ENCODE measurements around the gene LMCD1. TPM values are rescaled to one million over a fixed set of nuclear protein-coding genes. Genes with fewer than 3 reads are reported as not detected.

LMCD1 gene
- total RNA-seq, 1 experiment from 2014 or later = 26.1 TPM

GRCh38 chr3:8554696-8555095, 53.1 kb downstream of the LMCD1 start:
- DNase-seq (ENCODE audit: low spot score) = no peak
- in situ Hi-C loops (cut with HindIII; ENCODE audit: low sequenced_read_pairs) = no loop called here

GRCh38 chr3:8555113-8555661, 53.6 kb downstream of the LMCD1 start:
- no peak for DNase-seq (ENCODE audit: low spot score)
- in situ Hi-C loops (cut with HindIII; ENCODE audit: low sequenced_read_pairs) = no loop called here

GRCh38 chr3:8555725-8556472, 54.3 kb downstream of the LMCD1 start:
- in situ Hi-C loops (cut with HindIII; ENCODE audit: low sequenced_read_pairs) = no loop called here
- no peak for DNase-seq (ENCODE audit: low spot score)

- no peak for DNase-seq (ENCODE audit: low spot score)
Observed at GRCh38 chr3:8556473-8556869, 54.8 kb downstream of the LMCD1 start.

GRCh38 chr3:8557298-8557697, 55.7 kb downstream of the LMCD1 start:
- no peak for DNase-seq (ENCODE audit: low spot score)
- in situ Hi-C loops (cut with HindIII; ENCODE audit: low sequenced_read_pairs) = no loop called here

More at GRCh38 chr3:8556473-8556869, 54.8 kb downstream of the LMCD1 start:
- in situ Hi-C loops (cut with HindIII; ENCODE audit: low sequenced_read_pairs) = no loop called here

GRCh38 chr3:8558645-8559044, 57.0 kb downstream of the LMCD1 start:
- DNase-seq (ENCODE audit: low spot score) = no peak
- in situ Hi-C loops (cut with HindIII; ENCODE audit: low sequenced_read_pairs) = no loop called here

GRCh38 chr3:8559351-8559750, 57.7 kb downstream of the LMCD1 start:
- in situ Hi-C loops (cut with HindIII; ENCODE audit: low sequenced_read_pairs) = no loop called here
- DNase-seq (ENCODE audit: low spot score) = no peak

- in situ Hi-C loops (cut with HindIII; ENCODE audit: low sequenced_read_pairs) = no loop called here
- DNase-seq (ENCODE audit: low spot score) = no peak
Observed at GRCh38 chr3:8560366-8561007, 58.9 kb downstream of the LMCD1 start.

GRCh38 chr3:8561370-8561769, 59.7 kb downstream of the LMCD1 start:
- no peak for DNase-seq (ENCODE audit: low spot score)
- in situ Hi-C loops (cut with HindIII; ENCODE audit: low sequenced_read_pairs) = no loop called here

- in situ Hi-C loops (cut with HindIII; ENCODE audit: low sequenced_read_pairs) = no loop called here
- no peak for DNase-seq (ENCODE audit: low spot score)
Observed at GRCh38 chr3:8562081-8562595, 60.5 kb downstream of the LMCD1 start.

- no peak for DNase-seq (ENCODE audit: low spot score)
- in situ Hi-C loops (cut with HindIII; ENCODE audit: low sequenced_read_pairs) = no loop called here
Observed at GRCh38 chr3:8563146-8563545, 61.5 kb downstream of the LMCD1 start.

- no peak for DNase-seq (ENCODE audit: low spot score)
- in situ Hi-C loops (cut with HindIII; ENCODE audit: low sequenced_read_pairs) = no loop called here
Observed at GRCh38 chr3:8563597-8563996, 62.0 kb downstream of the LMCD1 start.

GRCh38 chr3:8565376-8565775, 63.8 kb downstream of the LMCD1 start:
- in situ Hi-C loops (cut with HindIII; ENCODE audit: low sequenced_read_pairs) = no loop called here

GRCh38 chr3:8567784-8568575, 66.4 kb downstream of the LMCD1 start:
- in situ Hi-C loops (cut with HindIII; ENCODE audit: low sequenced_read_pairs) = no loop called here
- DNase-seq (ENCODE audit: low spot score) = no peak

More at GRCh38 chr3:8565376-8565775, 63.8 kb downstream of the LMCD1 start:
- no peak for DNase-seq (ENCODE audit: low spot score)

GRCh38 chr3:8571256-8571655, 69.6 kb downstream of the LMCD1 start:
- in situ Hi-C loops (cut with HindIII; ENCODE audit: low sequenced_read_pairs) = no loop called here
- DNase-seq (ENCODE audit: low spot score) = no peak

GRCh38 chr3:8573342-8573926, 71.8 kb downstream of the LMCD1 start:
- DNase-seq (ENCODE audit: low spot score) = no peak
- in situ Hi-C loops (cut with HindIII; ENCODE audit: low sequenced_read_pairs) = no loop called here

GRCh38 chr3:8574040-8574669, 72.5 kb downstream of the LMCD1 start:
- in situ Hi-C loops (cut with HindIII; ENCODE audit: low sequenced_read_pairs) = no loop called here
- DNase-seq (ENCODE audit: low spot score) = no peak

GRCh38 chr3:8574670-8575322, 73.2 kb downstream of the LMCD1 start:
- no peak for DNase-seq (ENCODE audit: low spot score)
- in situ Hi-C loops (cut with HindIII; ENCODE audit: low sequenced_read_pairs) = no loop called here

Measured in G401 (cell line).